CD14-positive monocyte (primary cell): ENCODE results near the gene DCLK2. TPM values are rescaled to one million over a fixed set of nuclear protein-coding genes. Genes with fewer than 3 reads are reported as not detected.

Experiments used
- DNase-seq, 3 donors: peaks; one replicate each; pipeline ENCODE4 v3.0.0-alpha.2; 2011 to 2022
- H2AFZ ChIP-seq: 2 replicates; pipeline ENCODE4 v1.6.0; 2012; ENCODE audit warnings: mild to moderate bottlenecking, low read depth, low read length, inconsistent platforms; ENCODE audit not compliant: insufficient read depth, poor library complexity, severe bottlenecking
- H3K27ac ChIP-seq, 2 donors: 1 replicate in 1 of 2; 2 replicates in 1 of 2; pipeline ENCODE4 v1.5.1; 2012 to 2013; ENCODE audit warnings: low read length in 2 of 2, control low read depth in 1 of 2, inconsistent platforms in 1 of 2, low read depth in 1 of 2, mild to moderate bottlenecking in 1 of 2
- H3K27me3 ChIP-seq, 2 donors: one replicate each; pipeline versions ENCODE4 v1.6.0 to v1.6.1; 2011 to 2013; ENCODE audit warnings: low read length in 2 of 2; ENCODE audit not compliant: control insufficient read depth in 2 of 2, insufficient read depth in 2 of 2
- H3K36me3 ChIP-seq, 2 donors: replicated peaks in 1 of 2; 1 replicate in 1 of 2; 2 replicates in 1 of 2; pipeline versions ENCODE4 v1.5.1 to v1.6.1; 2012 to 2013; ENCODE audit warnings: low read length in 2 of 2, control low read depth in 1 of 2, inconsistent platforms in 1 of 2, mild to moderate bottlenecking in 1 of 2; ENCODE audit not compliant: insufficient read depth in 2 of 2, control insufficient read depth in 1 of 2
- H3K4me1 ChIP-seq, 2 donors: 1 replicate in 1 of 2; 2 replicates in 1 of 2; pipeline versions ENCODE4 v1.5.1 to v1.6.1; 2012 to 2013; ENCODE audit warnings: low read length in 2 of 2, control low read depth in 1 of 2, inconsistent platforms in 1 of 2, mild to moderate bottlenecking in 1 of 2, moderate library complexity in 1 of 2; ENCODE audit not compliant: insufficient read depth in 2 of 2, control insufficient read depth in 1 of 2
- H3K4me2 ChIP-seq: replicated peaks from 2 replicates; pipeline ENCODE3; 2012; ENCODE audit warnings: low read length, moderate library complexity, mild to moderate bottlenecking; ENCODE audit not compliant: poor library complexity, severe bottlenecking; ENCODE audit errors: extremely low read depth
- H3K4me3 ChIP-seq, 3 experiments: fragments of 200-600 bp in 1 of 3; sonication (generic) in 1 of 3; replicated peaks in 1 of 3; 1 replicate in 2 of 3; 2 replicates in 1 of 3; pipeline ENCODE4 v1.5.1; 2011 to 2013; ENCODE audit warnings: low read length in 3 of 3, mild to moderate bottlenecking in 3 of 3, control low read depth in 2 of 3, low read depth in 2 of 3, inconsistent platforms in 1 of 3, moderate library complexity in 1 of 3
- H3K79me2 ChIP-seq: 2 replicates; pipeline ENCODE4 v1.6.0; 2012; ENCODE audit warnings: mild to moderate bottlenecking, control low read depth, inconsistent platforms, low read length, moderate library complexity; ENCODE audit not compliant: insufficient read depth
- H3K9ac ChIP-seq: 2 replicates; pipeline ENCODE4 v1.6.0; 2017; ENCODE audit warnings: low read length, mild to moderate bottlenecking; ENCODE audit not compliant: insufficient read depth, poor library complexity, severe bottlenecking
- H3K9me3 ChIP-seq, 2 donors: replicated peaks in 1 of 2; 1 replicate in 1 of 2; 2 replicates in 1 of 2; pipeline versions ENCODE4 v1.5.1 to v1.6.1; 2012 to 2013; ENCODE audit warnings: low read length in 2 of 2, control low read depth in 1 of 2; ENCODE audit not compliant: control insufficient read depth in 1 of 2, insufficient read depth in 1 of 2
- H4K20me1 ChIP-seq: 2 replicates; pipeline ENCODE4 v1.6.0; 2012; ENCODE audit warnings: mild to moderate bottlenecking, low read length, control low read depth, moderate library complexity; ENCODE audit not compliant: insufficient read depth
- H3K27ac Mint-ChIP-seq, 7 donors: one replicate each; pipeline ENCODE4 v1.8.0; 2020; ENCODE audit warnings: mild to moderate bottlenecking in 7 of 7, mixed read lengths in 7 of 7, moderate library complexity in 6 of 7, inconsistent platforms in 2 of 7
- H3K27me3 Mint-ChIP-seq, 3 donors: one replicate each; pipeline ENCODE4 v1.8.0; 2021 to 2022; ENCODE audit warnings: low read depth in 3 of 3, mild to moderate bottlenecking in 3 of 3, mixed read lengths in 3 of 3, moderate library complexity in 3 of 3, inconsistent platforms in 1 of 3
- H3K36me3 Mint-ChIP-seq, 2 donors: one replicate each; pipeline ENCODE4 v1.8.0; 2020; ENCODE audit warnings: mixed read lengths in 2 of 2, inconsistent platforms in 1 of 2, mild to moderate bottlenecking in 1 of 2
- H3K4me1 Mint-ChIP-seq: one replicate; pipeline ENCODE4 v1.8.0; 2020; ENCODE audit warnings: mild to moderate bottlenecking, mixed read lengths
- H3K4me3 Mint-ChIP-seq, 2 donors: one replicate each; pipeline ENCODE4 v1.8.0; 2020; ENCODE audit warnings: mild to moderate bottlenecking in 2 of 2, mixed read lengths in 2 of 2, moderate library complexity in 1 of 2
- H3K9me3 Mint-ChIP-seq, 7 donors: one replicate each; pipeline ENCODE4 v1.8.0; 2020 to 2022; ENCODE audit warnings: mixed read lengths in 7 of 7, mild to moderate bottlenecking in 6 of 7, moderate library complexity in 6 of 7, inconsistent platforms in 2 of 7
- WGBS: methylation state at CpG from one replicate; pipeline ENCODE4 v1.1.5; 2013; ENCODE audit warnings: missing lambda C conversion rate; ENCODE audit not compliant: insufficient coverage; 5-methylcytosine and 5-hydroxymethylcytosine counted together
- intact Hi-C, 2 donors: fragments of 100-400 bp; cut with micrococcal nuclease; formaldehyde crosslinking; loops; one replicate each; pipeline versions ENCODE4 v1.15.0 to v1.15.1; 2023
- polyA plus RNA-seq, 3 donors: library from polyadenylated mRNA; depleted of rRNA in 1 of 3; unstranded in 2 of 3; stranded (reverse) in 1 of 3; fragments of 300-500 nt in 2 of 3; fragments of >200 nt in 1 of 3; fragmentation: Illumina TruSeq in 2 of 3; gene quantifications; 1 replicate in 2 of 3; 2 replicates in 1 of 3; pipeline ENCODE4 v1.2.3, GENCODE V29; 2012 to 2021
- TF ChIP-seq, protein P1 (sequence below): fragments of 200-600 bp; IDR thresholded peaks from one replicate; pipeline ENCODE4 v1.8.0; 2022; ENCODE audit warnings: antibody characterized with exemption, mild to moderate bottlenecking

The DCLK2 gene
- polyA plus RNA-seq, 3 donors = 0.13 TPM; not detected in 2

DNA sequence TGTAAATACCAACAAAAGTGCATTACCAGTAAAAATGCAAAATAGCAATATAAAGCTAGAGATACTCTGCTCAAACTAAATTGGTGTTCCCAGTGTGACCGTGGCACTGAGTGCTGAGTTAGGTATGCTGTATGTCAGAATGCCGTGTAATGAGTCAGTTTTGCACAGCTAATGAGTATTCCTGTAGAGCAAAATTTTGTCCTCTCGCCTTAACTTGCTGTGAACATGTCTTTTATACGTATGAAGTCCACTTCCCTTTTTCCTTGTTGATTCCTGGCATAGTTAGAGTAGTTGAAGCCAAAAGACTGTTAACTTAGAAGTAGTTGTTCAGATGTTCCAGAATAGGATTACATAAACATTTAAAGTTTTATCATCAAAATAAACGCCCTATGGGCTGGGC lies 11.5 kb downstream of the DCLK2 start:
- Histone ChIP-seq H3K9ac (no peak overlapping the region), H3K79me2 (no peaks in the 10 kb centered on the region), H3K4me2 (no peak overlapping the region), H3K36me3 (no peaks in the 10 kb centered on the region), H4K20me1 (no peaks in the 10 kb centered on the region), H3K27me3 (no peaks in the 10 kb centered on the region), H3K27ac (no peak overlapping the region), H2AFZ (no peak overlapping the region), H3K4me1 (no peaks in the 10 kb centered on the region), H3K9me3 (no peaks in the 10 kb centered on the region), H3K4me3 (no peak overlapping the region)
- no peaks in the 10 kb centered on the region for H3K36me3 Mint-ChIP-seq
- intact Hi-C loops = no loop called here
- H3K27me3 Mint-ChIP-seq = peaks cover 0 to 3% (median 0%) of the 10 kb centered on the region in 3 donors
- WGBS = 100% methylated on average over 1 of the region's 5 CpGs
- TF ChIP-seq, protein P1, sequence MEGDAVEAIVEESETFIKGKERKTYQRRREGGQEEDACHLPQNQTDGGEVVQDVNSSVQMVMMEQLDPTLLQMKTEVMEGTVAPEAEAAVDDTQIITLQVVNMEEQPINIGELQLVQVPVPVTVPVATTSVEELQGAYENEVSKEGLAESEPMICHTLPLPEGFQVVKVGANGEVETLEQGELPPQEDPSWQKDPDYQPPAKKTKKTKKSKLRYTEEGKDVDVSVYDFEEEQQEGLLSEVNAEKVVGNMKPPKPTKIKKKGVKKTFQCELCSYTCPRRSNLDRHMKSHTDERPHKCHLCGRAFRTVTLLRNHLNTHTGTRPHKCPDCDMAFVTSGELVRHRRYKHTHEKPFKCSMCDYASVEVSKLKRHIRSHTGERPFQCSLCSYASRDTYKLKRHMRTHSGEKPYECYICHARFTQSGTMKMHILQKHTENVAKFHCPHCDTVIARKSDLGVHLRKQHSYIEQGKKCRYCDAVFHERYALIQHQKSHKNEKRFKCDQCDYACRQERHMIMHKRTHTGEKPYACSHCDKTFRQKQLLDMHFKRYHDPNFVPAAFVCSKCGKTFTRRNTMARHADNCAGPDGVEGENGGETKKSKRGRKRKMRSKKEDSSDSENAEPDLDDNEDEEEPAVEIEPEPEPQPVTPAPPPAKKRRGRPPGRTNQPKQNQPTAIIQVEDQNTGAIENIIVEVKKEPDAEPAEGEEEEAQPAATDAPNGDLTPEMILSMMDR = no peak
- H3K27ac Mint-ChIP-seq = no peak overlapping the region
- DNase-seq = no peak
- peaks cover 2 to 10% (median 7%) of the 10 kb centered on the region in 7 donors for H3K9me3 Mint-ChIP-seq
- H3K4me1 Mint-ChIP-seq = no peaks in the 10 kb centered on the region
- H3K4me3 Mint-ChIP-seq = no peak overlapping the region

DNA sequence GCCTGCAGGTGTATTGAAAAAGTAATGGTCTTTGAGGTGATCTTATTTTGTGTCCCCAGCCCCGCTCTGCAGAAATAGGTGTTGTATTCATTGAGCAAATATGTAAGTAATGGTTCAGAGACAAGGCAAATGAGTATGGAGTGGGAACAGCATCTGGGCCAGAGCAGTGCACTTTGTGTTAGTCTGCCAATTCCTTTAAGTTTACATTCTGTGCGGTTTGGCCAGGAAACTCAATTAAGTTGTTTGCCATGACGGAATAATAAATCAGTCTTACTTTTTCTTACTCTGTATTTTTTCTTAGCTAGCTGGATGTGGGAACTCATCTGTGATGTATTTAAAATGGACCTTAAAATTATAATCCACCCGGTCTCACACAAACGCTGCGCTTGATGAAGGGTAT lies 12.6 kb downstream of the DCLK2 start:
- Histone ChIP-seq H3K9ac (no peak overlapping the region), H2AFZ (no peak overlapping the region), H3K27me3 (no peaks in the 10 kb centered on the region), H3K27ac (no peak overlapping the region), H3K4me2 (no peak overlapping the region), H3K9me3 (no peaks in the 10 kb centered on the region), H3K79me2 (no peaks in the 10 kb centered on the region), H3K4me3 (no peak overlapping the region), H4K20me1 (no peaks in the 10 kb centered on the region), H3K36me3 (no peaks in the 10 kb centered on the region), H3K4me1 (no peaks in the 10 kb centered on the region)
- peaks cover 2 to 8% (median 6%) of the 10 kb centered on the region in 7 donors for H3K9me3 Mint-ChIP-seq
- intact Hi-C loops = no loop called here
- no peaks in the 10 kb centered on the region for H3K4me1 Mint-ChIP-seq
- H3K27me3 Mint-ChIP-seq = peaks cover 0 to 3% (median 0%) of the 10 kb centered on the region in 3 donors
- no peaks in the 10 kb centered on the region for H3K36me3 Mint-ChIP-seq
- H3K4me3 Mint-ChIP-seq = no peak overlapping the region
- WGBS = 96% methylated on average over 3 of the region's 6 CpGs
- H3K27ac Mint-ChIP-seq = no peak overlapping the region
- TF ChIP-seq, protein P1 = no peak
- DNase-seq = no peak
